Kidney (tissue), 14 donors: ENCODE results near the gene SLFNL1. TPM values are rescaled to one million over a fixed set of nuclear protein-coding genes. Genes with fewer than 3 reads are reported as not detected.

Experiments
- DNase-seq, 5 donors: peaks; one replicate each; pipeline ENCODE4 v3.0.0-alpha.2; 2013 to 2020
- FAIRE-seq: peaks from 2 replicates; lab custom pipeline; 2012; peaks lifted over from hg19 to GRCh38; lab: Jason Lieb, UNC
- H3K27ac ChIP-seq, 2 donors: one replicate each; pipeline ENCODE4 v1.7.0; 2013; ENCODE audit warnings: low read depth in 2 of 2, low read length in 2 of 2, inconsistent platforms in 1 of 2
- H3K27me3 ChIP-seq: one replicate; pipeline ENCODE4 v1.7.1; 2013; ENCODE audit warnings: low read length, inconsistent platforms; ENCODE audit not compliant: control insufficient read depth, insufficient read depth
- H3K36me3 ChIP-seq, 3 donors: one replicate each; pipeline versions ENCODE4 v1.7.0 to v1.7.1; 2013; ENCODE audit warnings: low read length in 3 of 3, control low read depth in 1 of 3, inconsistent platforms in 1 of 3; ENCODE audit not compliant: insufficient read depth in 3 of 3, control insufficient read depth in 2 of 3
- H3K4me1 ChIP-seq, 3 donors: one replicate each; pipeline versions ENCODE4 v1.7.0 to v1.7.1; 2013; ENCODE audit warnings: low read length in 3 of 3, inconsistent platforms in 1 of 3, low read depth in 1 of 3; ENCODE audit not compliant: control insufficient read depth in 2 of 3, insufficient read depth in 2 of 3
- H3K4me3 ChIP-seq, 3 donors: one replicate each; pipeline versions ENCODE4 v1.7.0 to v1.8.1; 2013; ENCODE audit warnings: low read length in 3 of 3, control low read depth in 1 of 3, inconsistent platforms in 1 of 3
- H3K9ac ChIP-seq, 3 donors: one replicate each; pipeline versions ENCODE4 v1.7.0 to v1.7.1; 2013; ENCODE audit warnings: low read length in 3 of 3, control low read depth in 1 of 3, inconsistent platforms in 1 of 3
- H3K9me3 ChIP-seq, 3 donors: one replicate each; pipeline versions ENCODE4 v1.7.0 to v1.7.1; 2013; ENCODE audit warnings: low read length in 3 of 3, control low read depth in 1 of 3, inconsistent platforms in 1 of 3; ENCODE audit not compliant: control insufficient read depth in 2 of 3, insufficient read depth in 1 of 3
- intact Hi-C: fragments of 100-400 bp; cut with DNase I; formaldehyde crosslinking; loops from one replicate; pipeline ENCODE4 v1.11.1; 2022
- polyA plus RNA-seq: library from polyadenylated mRNA; stranded (reverse); fragments of 350-450 nt; fragmentation: Illumina TruSeq; extraction: RNeasy Lipid Tissue Mini Kit (QIAGEN cat#74804); gene quantifications from one replicate; pipeline ENCODE4 v1.2.3, GENCODE V29; 2014; ENCODE audit warnings: low read depth, low replicate concordance; ENCODE audit not compliant: insufficient read depth
- total RNA-seq: library from RNA; stranded (reverse); fragmentation: NEBNext Ultra II Directional; extraction: Animal tissue kit (Norgen Biotek cat#: 25700); gene quantifications from one replicate; pipeline ENCODE4 v1.2.1, GENCODE V29; 2021
- TF ChIP-seq, protein P1 (sequence below): IDR thresholded peaks from 3 replicates; pipeline ENCODE4 v1.5.1; 2012; ENCODE audit warnings: mild to moderate bottlenecking, moderate library complexity, borderline replicate concordance; ENCODE audit not compliant: insufficient read depth; ENCODE audit errors: extremely low read depth
- donor health status: control.
- donor health status: control.
- donor health status: control.
- donor health status: control.
- donor health status: control.
- donor health status: DM: yes; HTN: yes; CAD: no.
- donor health status: Normal renal cell carcinoma (clear cell type).

The SLFNL1 gene
- total and polyA plus RNA-seq, 2 donors from 2014 or later = 0.32 to 0.50 TPM

DNA sequence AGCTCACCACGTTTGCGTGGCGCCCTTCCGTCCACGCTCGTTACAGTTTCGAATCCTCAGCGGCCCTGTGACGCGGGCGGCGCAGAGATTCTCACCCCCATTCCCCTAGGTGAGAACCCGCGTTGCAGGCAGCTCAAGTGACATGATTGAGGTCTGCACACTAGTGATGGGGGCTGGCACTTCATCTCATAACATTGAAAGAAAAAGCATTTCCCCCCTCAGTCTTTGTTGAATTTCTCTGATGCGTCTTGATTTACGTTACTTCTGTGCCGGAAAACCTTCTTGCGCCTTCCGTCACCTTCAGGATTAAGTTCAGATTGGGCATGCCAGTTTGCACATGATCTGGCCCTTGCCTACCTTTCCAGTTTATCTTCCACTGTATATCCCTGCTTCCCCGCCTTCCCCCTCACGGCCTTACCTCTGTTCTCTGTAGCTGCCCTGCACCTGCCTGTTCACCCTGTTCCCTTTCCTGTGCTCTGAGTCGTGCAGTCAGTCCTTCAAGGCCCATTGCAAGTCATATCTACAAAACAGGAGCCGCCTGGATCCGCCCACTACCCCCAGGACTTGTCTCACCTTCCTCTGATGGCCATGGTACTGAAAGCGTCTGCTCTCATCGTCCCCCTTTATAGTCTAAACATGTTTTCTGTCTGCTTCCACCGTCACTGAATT lies 40.9 kb downstream of the SLFNL1 start:
- intact Hi-C loops = no loop called here
- FAIRE-seq (no peak), DNase-seq (peak in 4 of 5 donors; percentile 23 to 74 (median 35))
- Histone ChIP-seq H3K4me1 (peaks cover 0 to 13% (median 12%) of the 10 kb centered on the region in 3 donors), H3K9me3 (no peaks in the 10 kb centered on the region), H3K36me3 (peaks cover 0 to 6% (median 5%) of the 10 kb centered on the region in 3 donors), H3K27ac (peak overlapping the region; percentile 26 to 43), H3K27me3 (no peaks in the 10 kb centered on the region), H3K9ac (peak overlapping the region in 2 of 3 donors; percentile 27 to 57), H3K4me3 (peak overlapping the region; percentile 23 to 87 (median 58))
- TF ChIP-seq, protein P1, sequence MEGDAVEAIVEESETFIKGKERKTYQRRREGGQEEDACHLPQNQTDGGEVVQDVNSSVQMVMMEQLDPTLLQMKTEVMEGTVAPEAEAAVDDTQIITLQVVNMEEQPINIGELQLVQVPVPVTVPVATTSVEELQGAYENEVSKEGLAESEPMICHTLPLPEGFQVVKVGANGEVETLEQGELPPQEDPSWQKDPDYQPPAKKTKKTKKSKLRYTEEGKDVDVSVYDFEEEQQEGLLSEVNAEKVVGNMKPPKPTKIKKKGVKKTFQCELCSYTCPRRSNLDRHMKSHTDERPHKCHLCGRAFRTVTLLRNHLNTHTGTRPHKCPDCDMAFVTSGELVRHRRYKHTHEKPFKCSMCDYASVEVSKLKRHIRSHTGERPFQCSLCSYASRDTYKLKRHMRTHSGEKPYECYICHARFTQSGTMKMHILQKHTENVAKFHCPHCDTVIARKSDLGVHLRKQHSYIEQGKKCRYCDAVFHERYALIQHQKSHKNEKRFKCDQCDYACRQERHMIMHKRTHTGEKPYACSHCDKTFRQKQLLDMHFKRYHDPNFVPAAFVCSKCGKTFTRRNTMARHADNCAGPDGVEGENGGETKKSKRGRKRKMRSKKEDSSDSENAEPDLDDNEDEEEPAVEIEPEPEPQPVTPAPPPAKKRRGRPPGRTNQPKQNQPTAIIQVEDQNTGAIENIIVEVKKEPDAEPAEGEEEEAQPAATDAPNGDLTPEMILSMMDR = no peak

DNA sequence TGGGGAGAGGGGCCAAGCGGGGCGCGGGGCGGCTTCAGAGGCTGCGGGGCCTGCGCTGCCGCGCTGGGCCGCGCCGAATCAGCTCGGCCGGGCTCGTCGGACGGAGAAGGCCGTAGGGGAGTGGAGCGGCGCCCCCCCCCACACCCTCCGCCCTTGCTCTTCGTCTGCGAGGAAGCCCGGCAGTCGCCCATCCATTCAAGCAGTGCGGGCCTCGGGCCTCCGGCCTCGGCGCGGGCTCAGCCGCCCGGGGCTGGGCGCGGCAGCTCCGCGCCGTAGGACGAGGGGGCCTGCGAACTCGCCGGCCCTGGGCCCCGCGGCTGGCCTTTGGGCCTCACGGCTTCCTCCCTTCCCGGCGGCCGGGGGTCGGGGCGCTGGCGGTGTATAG lies 41.5 kb downstream of the SLFNL1 start:
- H3K36me3 ChIP-seq = peaks cover 0 to 6% (median 3%) of the 10 kb centered on the region in 3 donors
- peaks cover 0 to 12% (median 9%) of the 10 kb centered on the region in 3 donors for H3K4me1 ChIP-seq
- H3K27me3 ChIP-seq = no peaks in the 10 kb centered on the region
- peak overlapping the region in 2 of 3 donors; percentile 58 to 87 for H3K4me3 ChIP-seq
- peak overlapping the region in 2 of 3 donors; percentile 27 to 57 for H3K9ac ChIP-seq
- FAIRE-seq = no peak
- TF ChIP-seq, protein P1 = no peak
- intact Hi-C loops = no loop called here
- no peaks in the 10 kb centered on the region for H3K9me3 ChIP-seq
- peak overlapping the region; percentile 20 to 26 for H3K27ac ChIP-seq
- no peak for DNase-seq

DNA sequence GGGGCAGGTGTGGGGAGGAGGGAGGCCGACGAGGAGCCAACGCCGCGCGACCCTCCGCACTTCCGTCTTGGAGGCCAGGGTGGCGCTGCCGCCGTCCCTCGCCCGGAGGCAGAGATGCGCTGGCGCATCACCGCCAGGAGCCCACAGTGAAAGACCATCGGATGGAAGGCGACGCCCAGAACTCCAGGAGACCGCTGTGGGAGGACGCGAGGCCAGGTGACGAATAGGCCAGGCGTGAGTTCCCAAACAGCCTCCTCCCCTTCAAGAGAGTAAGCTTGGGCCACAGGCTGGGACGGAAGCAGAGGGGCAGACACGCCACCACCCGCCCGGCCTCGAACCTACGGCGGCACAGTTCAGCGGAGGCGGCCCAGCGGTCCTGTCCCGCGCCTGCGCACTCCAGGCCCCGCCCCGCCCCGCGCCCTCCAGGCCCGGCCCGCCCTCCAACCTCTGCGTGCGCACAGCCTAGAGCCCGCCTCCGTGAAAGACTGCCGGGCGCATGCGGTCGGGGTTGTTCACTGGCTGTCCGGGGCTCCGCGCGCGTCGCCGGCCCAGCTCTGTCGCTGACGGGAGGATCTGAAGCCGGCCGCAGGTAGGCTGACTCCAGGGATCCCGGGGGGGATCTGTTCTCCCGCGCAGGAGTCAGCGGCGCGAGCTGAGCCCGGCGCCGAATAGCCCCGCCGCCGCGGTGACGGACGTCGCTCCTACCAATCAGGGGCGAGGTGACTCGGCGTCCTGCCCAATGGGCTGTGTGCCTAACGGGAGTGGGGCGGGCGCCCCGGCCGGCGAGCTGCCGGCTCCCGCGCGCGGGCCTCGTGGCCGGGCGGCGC lies 42.1 kb downstream of the SLFNL1 start, which contains the start of gene CTPS1:
Gene CTPS1 (plus strand): TSS at position 456 of the 827 bp plus-strand sequence. CDS start 3,595 bp downstream, outside the sequence.
- no peaks in the 10 kb centered on the region for H3K27me3 ChIP-seq
- peak within 1 kb of the TSS; percentile 90 to 92 for H3K27ac ChIP-seq
- TF ChIP-seq, protein P1 = no peak
- peak within 1 kb of the TSS; percentile 86 to 90 (median 87) for H3K4me3 ChIP-seq
- FAIRE-seq (no peak), DNase-seq (peak; percentile 96 to 98 (median 98))
- H3K9ac ChIP-seq = peak within 1 kb of the TSS; percentile 82 to 84 (median 83)
- H3K9me3 ChIP-seq = no peaks in the 10 kb centered on the region
- intact Hi-C loops = no loop called here
- H3K36me3 ChIP-seq = peaks cover 0 to 6% (median 0%) of the 10 kb centered on the region in 3 donors
- peaks cover 0 to 12% (median 9%) of the 10 kb centered on the region in 3 donors for H3K4me1 ChIP-seq
